NCI-H2196 treated with DMSO at 0.1 percent for 48 hours (cell line): ENCODE data around the gene CAMKMT.

Experiments
- DNase-seq: peaks from one replicate; lab custom pipeline; 2025; ENCODE audit not compliant: unreplicated experiment; lab: John Stamatoyannopoulos, UW

The CAMKMT gene

GRCh38 chr2:44548221-44549098, 186.7 kb downstream of the CAMKMT start:
- DNase-seq = no peak

- no peak for DNase-seq
These were observed 187.3 kb downstream of the CAMKMT start for GRCh38 chr2:44549099-44549471.

DNA sequence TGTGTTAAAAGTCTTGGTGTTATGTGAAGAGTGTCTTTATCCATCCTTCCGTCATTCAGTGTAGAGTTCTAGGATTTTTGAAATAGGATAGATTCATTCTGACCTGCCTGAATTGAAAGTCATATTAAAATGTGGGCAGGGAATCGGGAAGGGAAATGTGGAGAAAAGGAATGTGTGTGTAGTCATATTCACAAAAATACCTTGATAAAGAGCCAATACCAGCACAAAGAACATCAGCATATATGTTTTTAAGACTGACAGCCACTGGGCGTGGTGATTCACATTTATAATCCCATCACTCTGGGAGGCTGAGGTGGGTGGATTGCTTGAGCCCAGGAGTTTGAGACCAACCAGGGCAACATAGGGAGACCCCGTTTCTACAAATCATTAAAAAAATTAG, 188.1 kb downstream of the CAMKMT start:
- DNase-seq = no peak

DNA sequence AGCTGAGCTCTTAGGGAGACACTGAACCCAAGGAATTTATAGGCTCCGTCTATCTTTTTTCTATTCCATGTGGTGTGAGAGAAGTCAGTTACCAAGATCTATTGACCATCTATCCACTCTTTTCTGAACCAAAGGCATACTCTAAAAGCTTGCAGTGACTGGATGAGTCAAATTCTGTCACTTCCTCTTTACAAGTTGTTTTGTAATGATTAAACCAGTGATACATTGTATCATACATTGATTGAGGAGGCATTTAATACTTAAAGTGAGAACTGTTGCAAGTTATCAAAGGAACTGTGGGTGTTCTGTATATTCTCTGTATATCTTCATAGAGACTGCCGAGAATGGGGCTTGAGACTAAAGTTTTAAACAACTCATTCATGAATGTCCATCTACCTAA, 188.8 kb downstream of the CAMKMT start:
- DNase-seq = no peak

GRCh38 chr2:44551497-44551896, 189.8 kb downstream of the CAMKMT start:
- no peak for DNase-seq

DNA sequence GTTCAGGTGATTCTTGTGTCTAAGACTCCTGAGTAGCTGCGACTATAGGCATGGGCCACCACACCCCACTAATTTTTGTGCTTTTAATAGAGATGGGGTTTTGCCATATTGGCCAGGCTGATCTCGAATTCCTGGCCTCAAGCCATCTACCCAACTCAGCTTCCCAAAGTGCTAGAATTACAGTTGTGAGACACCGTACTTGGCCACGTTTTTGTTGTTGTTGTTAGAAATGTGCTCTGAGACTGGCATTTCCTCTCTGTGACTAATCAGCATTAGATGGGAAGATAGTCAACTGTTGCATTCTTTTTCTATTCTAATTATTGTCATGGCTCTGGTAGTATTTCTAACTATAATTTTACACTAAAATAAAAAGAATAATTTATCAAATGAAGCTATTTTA, 191.7 kb downstream of the CAMKMT start:
- no peak for DNase-seq

DNA sequence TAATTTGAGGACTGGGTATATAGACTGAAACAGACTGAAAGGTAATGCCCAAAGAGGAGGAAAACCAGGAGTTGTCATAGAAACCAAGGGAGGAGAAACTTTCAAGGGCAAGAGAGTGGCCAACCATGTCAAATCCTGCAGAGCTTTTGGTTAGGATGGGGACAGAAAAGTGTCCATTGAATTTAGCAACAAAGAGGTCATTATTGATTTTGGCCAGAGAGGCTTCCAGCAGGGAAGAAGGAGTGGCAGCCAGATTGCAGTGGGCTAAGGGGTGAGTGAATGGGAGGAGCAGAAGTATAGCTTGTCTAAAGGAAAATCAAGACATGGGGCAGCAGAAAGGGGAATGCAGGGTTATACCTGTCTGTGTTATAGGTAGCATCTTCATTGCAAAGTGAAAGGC, 194.0 kb downstream of the CAMKMT start:
- DNase-seq = no peak

DNA sequence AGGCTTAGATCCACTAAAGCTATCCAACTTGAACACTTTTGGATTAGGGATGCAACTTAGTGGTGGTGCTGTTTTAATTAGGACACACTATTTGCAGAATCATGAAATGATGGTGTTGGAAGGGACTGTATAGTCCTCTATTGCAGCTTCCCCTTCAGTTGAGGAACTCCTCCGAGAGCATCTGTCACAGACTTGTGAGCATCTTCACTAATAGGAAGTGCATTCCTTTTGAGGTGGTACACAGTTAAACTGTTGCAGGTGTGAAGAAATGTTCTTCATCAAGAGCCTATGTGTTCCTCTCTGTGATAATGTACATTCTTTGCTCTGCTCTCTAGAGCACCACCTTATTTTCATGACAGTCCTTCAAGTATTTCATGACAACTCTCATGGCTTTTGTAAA, 197.4 kb downstream of the CAMKMT start:
- no peak for DNase-seq

DNA sequence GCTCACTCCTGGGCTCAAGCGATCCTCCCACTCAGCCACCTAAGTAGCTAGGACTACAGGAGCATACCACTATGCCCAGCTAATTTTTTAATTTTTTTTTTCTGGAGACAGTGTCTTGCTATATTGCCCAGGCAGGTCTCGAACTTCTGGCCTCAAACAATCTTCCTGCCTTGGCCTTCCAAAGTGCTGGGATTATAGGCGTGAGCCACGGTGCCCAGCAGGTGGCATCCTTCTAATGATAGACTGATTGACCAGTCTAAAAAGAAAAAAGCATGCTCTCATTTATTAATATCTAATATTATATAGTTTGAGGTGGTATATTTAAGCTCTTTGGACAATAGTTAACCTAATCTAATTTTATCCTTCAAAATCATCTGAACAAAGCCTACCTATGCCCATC, 198.6 kb downstream of the CAMKMT start:
- no peak for DNase-seq

DNA sequence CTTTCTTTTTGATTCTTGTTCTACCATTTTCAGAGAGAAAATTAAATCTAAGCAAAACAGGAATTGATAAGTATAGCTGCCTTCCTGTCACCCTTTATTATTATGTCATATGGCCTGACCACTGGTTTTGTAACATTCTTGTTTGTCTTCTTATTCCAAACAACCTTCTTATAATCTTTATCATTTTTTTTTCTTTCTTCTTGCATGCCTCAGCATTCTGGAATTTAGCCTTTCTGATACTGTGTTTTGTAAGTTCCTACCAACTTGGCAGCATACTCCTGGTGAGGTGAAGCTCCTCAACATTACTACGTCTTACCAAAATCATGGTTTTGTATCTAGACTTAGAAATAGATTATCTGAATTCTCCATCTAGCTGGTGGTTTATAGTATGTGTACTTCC, 199.2 kb downstream of the CAMKMT start:
- DNase-seq = no peak

GRCh38 chr2:44562737-44563136, 201.0 kb downstream of the CAMKMT start:
- no peak for DNase-seq

- no peak for DNase-seq
These were observed 203.0 kb downstream of the CAMKMT start for GRCh38 chr2:44564752-44565151.

- DNase-seq = no peak
These were observed 204.3 kb downstream of the CAMKMT start for GRCh38 chr2:44566059-44566458.

GRCh38 chr2:44569491-44569890, 207.7 kb downstream of the CAMKMT start:
- no peak for DNase-seq

- DNase-seq = no peak
These were observed 208.5 kb downstream of the CAMKMT start for GRCh38 chr2:44570271-44570670.

DNA sequence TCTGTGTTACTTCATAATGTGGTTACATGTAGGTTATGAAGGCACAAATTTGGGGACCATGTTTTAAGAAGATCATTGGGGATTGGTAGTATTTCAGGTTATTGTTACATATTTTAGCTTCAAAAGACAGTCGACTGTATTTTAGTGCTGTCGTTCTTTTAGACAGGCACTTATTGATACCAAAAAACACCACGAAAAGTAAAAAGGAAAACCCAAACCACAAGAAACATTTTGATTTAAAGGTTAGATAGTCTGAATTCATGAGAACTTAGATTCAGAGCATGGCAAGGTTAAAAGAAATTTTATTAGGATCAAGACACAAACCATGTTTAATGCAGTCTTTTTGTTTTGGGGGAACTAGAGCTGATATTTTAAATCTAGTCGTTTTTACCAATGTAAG, 209.0 kb downstream of the CAMKMT start:
- no peak for DNase-seq

DNA sequence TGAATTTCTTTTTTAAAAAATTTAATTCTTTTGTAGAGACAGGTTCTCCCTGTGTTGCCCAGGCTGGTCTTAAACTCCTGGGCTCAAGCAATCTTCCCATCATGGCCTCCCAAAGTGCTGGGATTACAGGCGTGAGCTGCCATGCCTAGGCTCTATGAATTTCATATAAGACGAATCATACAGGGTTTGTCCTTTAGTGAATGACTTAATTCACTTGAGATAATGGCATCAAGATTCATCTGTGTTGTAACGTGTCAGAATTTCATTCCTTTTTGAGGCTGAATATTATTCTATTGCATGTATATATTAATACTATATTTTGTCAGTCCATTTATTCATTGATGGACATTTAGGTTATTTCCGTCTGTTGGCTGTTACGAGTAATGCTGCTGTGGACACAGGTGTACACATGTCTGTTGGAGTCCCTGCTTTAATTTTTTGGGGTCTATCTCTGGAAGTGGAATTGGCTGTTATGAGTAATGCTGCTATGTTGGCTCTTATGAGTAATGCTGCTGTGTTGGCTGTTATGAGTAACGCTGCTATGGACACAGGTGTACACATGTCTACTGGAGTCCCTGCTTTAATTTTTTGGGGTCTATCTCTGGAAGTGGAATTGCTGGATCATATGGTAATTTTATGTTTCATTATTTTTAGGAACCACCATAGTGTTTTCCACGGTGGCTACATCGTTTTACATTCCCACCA, 210.6 kb downstream of the CAMKMT start:
- DNase-seq = no peak

DNA sequence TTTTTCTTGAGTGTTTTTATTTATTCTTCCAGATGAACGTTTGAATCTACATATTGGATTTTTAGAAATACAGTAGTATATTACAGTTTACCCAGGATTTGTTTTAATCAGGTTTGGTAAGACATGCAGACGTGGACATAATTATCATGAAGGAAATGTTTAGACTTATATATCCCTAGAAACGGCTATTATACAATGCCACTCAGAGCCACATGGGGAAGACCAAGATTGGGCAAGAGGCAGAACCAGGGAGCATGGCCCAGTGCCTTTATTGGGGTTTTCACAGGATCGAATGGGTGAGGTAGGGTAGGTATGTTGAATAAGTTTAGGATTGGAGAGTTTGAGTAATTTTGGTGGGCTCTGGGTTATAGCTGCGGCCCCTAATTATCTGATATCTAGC, 212.2 kb downstream of the CAMKMT start:
- no peak for DNase-seq

GRCh38 chr2:44578471-44579093, 216.8 kb downstream of the CAMKMT start:
- DNase-seq = no peak

DNA sequence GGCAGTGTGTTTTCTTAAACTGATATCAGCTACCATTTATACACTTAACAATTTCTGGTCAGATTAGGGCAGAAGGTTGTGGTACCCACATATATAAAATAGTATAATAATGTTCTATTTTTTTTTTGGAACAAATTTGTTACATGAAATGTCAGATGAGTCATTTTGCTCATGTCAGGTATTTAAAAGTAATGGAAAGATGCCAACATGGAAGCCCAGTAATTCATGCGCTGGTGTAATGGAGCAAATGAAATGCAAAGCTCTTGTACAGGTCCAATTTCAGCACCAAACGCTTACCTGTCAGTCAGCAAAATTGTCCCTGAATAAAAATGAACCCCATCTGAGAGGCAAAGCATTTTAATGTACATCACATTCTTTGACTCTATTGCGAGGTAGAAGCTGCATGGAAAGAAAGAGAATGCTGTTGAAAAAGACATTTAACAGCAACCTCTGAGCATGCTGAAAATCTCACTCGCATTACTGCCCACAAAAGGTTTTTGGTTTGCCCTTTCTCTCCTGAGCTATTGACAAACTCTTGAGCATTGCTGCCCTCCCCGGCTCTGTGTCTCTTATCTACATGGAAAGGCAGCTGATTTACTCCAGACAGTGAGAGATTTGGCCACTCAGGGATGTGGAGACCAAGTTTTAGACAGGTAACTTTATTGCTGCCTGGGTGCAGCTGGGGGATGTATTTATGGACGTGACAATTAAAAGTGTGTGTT, 217.5 kb downstream of the CAMKMT start:
- no peak for DNase-seq

DNA sequence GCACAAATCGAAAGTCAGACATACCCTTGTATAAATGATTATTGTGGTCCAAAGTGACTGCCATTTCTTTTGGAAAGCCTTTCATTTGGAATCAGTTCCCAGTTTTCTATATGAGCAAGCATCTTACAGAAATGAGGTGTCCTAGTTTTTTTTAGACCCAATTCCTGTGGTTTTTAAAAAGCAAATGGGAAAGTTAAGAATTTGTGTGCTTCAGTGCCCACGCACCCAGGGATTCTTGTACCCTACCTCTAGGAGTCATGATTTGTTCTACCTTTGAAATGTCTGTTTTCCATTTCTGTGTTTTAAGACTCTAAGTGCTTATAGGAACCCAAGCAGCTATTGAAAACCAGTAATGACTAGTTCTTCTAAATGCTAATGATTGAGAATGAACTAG, 218.1 kb downstream of the CAMKMT start:
- no peak for DNase-seq
